H7 (cell line): ENCODE data around the gene ZNF718. TPM values are rescaled to one million over a fixed set of nuclear protein-coding genes. Genes with fewer than 3 reads are reported as not detected.
"Not testable (repeated sequence)": the region's sequence is repeated elsewhere in the genome, so short reads cannot be mapped to it uniquely, and the experiment has no call there.

Source experiments
- DNase-seq: peaks from one replicate; pipeline ENCODE4 v3.0.0; 2012
- H3K27me3 ChIP-seq: 2 replicates; pipeline ENCODE4 v1.6.0; 2011; ENCODE audit warnings: mild to moderate bottlenecking, low read length; ENCODE audit not compliant: control insufficient read depth, insufficient read depth
- H3K36me3 ChIP-seq: replicated peaks from 2 replicates; pipeline ENCODE4 v1.5.1; 2011; ENCODE audit warnings: low read length; ENCODE audit not compliant: control insufficient read depth, insufficient read depth
- H3K4me3 ChIP-seq: 2 replicates; pipeline ENCODE4 v1.5.1; 2011; ENCODE audit warnings: low read depth, mild to moderate bottlenecking, control low read depth, low read length, moderate library complexity; ENCODE audit not compliant: insufficient read depth
- total RNA-seq: library from RNA; depleted of rRNA; stranded (reverse); fragments of >200 nt; shearing (Covaris generic); gene quantifications from 2 replicates; pipeline ENCODE4 v1.2.3, GENCODE V29; 2014; rRNA removed

ZNF718 gene
- total RNA-seq = 12.3 and 13.8 TPM in 2 replicates

GRCh38 chr4:124275-125081 lies at the start of gene ZNF718:
TSS of gene ZNF718 (plus strand) at chr4:124501. CDS start at chr4:124671, 170 bp downstream.
- H3K36me3 ChIP-seq = peaks cover 10% of the 10 kb centered on the region
- H3K4me3 ChIP-seq = peak within 1 kb of the TSS; percentile 90
- no peaks in the 10 kb centered on the region for H3K27me3 ChIP-seq
- peak; percentile 91 for DNase-seq

- no peaks in the 10 kb centered on the region; the same call in 1 of the 2 replicates for H3K36me3 ChIP-seq
- no peak for DNase-seq
- H3K27me3 ChIP-seq = no peaks in the 10 kb centered on the region
- no peak overlapping the region for H3K4me3 ChIP-seq
Measured at GRCh38 chr4:85951-86350, 38.4 kb upstream of the ZNF718 start.

DNA sequence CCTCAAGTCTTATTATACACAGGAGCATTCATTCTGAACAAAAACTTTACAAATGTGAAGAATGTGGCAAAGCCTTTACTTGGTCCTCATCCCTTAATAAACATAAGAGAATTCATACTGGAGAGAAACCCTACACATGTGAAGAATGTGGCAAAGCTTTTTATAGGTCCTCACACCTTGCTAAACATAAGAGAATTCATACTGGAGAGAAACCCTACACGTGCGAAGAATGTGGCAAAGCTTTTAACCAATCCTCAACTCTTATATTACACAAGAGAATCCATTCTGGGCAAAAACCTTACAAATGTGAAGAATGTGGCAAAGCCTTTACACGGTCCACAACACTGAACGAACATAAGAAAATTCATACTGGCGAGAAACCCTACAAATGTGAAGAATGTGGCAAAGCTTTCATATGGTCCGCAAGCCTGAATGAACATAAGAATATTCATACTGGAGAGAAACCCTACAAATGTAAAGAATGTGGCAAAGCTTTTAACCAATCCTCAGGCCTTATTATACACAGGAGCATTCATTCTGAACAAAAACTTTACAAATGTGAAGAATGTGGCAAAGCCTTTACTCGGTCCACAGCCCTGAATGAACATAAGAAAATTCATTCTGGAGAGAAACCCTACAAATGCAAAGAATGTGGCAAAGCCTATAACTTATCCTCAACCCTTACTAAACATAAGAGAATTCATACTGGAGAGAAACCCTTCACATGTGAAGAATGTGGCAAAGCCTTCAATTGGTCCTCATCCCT lies 37.6 kb upstream of the ZNF718 start:
- DNase-seq, H3K27me3 ChIP-seq, H3K4me3 ChIP-seq, H3K36me3 ChIP-seq: not testable (repeated sequence)

- H3K4me3 ChIP-seq = no peak overlapping the region
- DNase-seq = no peak
- H3K27me3 ChIP-seq = no peaks in the 10 kb centered on the region
- no peaks in the 10 kb centered on the region for H3K36me3 ChIP-seq
Measured at GRCh38 chr4:98386-98785, 25.9 kb upstream of the ZNF718 start.

DNA sequence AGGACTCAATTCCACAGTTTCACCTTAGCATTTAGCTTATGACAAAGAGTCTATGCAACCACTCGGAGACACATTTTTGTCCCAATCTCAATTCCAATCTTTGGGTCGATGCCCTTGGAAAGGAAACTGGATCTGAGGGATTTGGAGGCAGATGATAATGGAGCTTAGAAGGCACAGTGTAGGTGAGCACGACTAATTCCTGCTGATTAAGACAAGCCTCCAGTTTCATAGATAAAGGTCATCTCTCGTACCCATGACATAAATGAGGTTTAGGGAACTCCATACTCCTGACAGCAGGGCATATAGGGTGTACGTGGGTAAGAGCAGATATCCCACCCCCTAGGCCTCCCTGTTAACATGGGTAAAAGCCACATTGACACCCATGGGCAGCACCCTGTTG lies 24.4 kb upstream of the ZNF718 start:
- H3K27me3 ChIP-seq = no peaks in the 10 kb centered on the region
- DNase-seq = no peak
- H3K4me3 ChIP-seq = no peak overlapping the region
- no peaks in the 10 kb centered on the region for H3K36me3 ChIP-seq

DNA sequence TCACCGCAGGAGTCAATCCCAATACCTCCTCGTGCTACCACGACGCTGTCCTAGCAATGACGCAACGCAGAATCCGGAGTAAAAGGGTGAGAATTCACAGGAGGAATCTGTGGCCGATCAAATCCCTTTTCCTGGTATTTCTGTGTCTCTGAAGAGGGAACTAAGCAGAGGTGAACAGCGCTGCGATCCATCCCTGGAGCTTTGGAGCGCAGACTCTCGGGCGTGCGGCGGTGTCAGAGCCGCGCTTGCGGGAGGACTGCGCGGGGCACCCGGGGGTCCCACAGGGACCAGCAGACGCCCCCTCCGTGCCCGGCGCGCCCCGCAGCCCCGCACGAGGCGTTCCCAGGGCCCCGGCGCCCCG lies 17.2 kb upstream of the ZNF718 start:
- no peak for DNase-seq
- no peaks in the 10 kb centered on the region for H3K36me3 ChIP-seq
- no peak overlapping the region for H3K4me3 ChIP-seq
- H3K27me3 ChIP-seq = no peaks in the 10 kb centered on the region

DNA sequence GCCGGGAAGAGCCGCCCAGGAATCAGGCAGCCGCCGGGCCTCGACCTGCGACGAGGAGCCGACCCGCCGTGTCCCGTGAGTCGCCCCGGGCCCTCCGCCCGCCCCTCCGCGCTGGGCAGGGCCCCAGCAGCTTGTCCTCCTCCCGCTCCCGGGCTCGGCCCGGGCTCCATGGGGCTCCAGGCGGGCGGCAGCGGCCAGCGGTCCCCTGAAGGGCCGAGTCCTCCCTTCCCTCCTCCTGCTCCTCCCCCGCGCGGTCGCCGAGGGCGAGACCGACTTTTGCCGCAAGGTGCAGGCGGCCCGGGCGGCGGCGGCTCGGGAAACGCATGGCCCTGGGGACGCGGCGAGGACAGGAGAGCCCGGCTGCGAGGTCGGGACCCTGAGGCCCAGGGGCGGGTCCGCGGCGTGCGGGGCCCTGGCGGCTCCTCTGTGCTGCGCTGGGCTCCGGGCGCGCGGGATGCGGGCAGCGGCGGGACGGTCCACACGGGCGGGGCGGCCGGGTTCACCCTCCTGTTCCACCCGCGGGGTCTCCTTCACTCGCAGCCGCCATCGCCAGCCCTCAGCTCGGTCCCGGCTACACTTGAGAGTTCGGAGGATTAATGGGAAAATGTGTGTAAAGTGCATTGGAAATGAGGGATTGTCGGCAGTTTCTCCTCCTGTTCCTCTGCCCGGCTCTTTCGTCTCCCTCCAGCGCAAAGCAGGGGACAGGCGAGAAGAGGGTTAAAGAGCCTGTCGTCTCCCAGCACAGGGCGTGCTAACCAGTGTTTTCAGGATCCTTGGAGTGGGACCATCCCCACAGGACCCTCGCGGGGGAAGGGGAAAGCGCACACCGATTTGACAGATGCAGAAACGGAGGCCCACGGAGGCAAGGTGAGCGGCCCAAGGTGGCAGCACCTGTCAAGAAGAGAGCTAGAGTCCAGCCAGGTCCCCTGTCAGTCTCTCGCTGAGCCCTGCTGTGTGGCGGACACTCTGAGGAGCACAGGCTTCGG lies 16.6 kb upstream of the ZNF718 start:
- peak; percentile 24 for DNase-seq
- H3K36me3 ChIP-seq = no peaks in the 10 kb centered on the region
- H3K27me3 ChIP-seq = no peaks in the 10 kb centered on the region
- no peak overlapping the region for H3K4me3 ChIP-seq

DNA sequence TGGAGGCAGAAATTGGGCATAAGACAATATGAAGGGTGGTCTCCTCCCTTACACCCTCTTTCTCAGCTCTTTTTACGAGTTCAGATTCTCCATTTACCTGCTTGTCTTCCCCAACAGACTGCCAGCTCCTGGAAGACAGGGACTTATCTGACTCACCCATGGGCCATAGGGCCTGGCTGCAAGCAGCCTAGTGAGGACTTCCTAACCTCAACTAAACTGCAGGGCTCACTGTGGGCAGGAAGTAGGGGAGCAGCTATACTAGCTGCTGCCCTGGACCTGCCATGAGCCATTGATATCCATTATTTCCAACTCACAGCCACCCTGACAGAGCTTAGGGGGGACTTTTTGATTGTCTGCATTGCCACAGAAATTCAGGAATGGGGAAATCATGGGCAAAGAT lies 11.5 kb upstream of the ZNF718 start:
- Histone ChIP-seq H3K4me3 (no peak overlapping the region), H3K27me3 (no peaks in the 10 kb centered on the region), H3K36me3 (no peaks in the 10 kb centered on the region)
- DNase-seq = no peak

DNA sequence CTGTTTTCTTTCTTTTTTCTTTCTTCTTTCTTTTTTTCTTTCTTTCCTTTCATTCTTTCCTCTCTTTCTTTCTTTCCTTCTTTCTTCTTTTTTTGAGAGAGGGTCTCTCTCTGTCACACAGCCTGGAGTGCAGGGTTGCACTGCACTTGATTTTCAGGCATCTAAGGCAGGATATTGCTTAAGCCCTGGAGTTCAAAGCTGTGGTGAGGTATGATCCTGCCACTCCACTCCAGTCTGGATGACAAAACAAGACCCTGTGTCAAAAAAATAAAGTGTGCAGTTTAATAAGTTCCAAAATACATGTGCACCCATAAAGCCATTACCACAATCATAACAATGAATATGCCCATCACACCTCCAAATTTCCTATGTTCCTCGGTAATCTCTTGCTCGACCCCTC lies 10.6 kb upstream of the ZNF718 start:
- Histone ChIP-seq H3K4me3 (no peak overlapping the region), H3K36me3 (no peaks in the 10 kb centered on the region), H3K27me3 (no peaks in the 10 kb centered on the region)
- no peak for DNase-seq

- H3K36me3 ChIP-seq = no peaks in the 10 kb centered on the region
- no peak for DNase-seq
- H3K4me3 ChIP-seq = no peak overlapping the region
- no peaks in the 10 kb centered on the region for H3K27me3 ChIP-seq
Measured at GRCh38 chr4:114149-114548, 10.2 kb upstream of the ZNF718 start.

DNA sequence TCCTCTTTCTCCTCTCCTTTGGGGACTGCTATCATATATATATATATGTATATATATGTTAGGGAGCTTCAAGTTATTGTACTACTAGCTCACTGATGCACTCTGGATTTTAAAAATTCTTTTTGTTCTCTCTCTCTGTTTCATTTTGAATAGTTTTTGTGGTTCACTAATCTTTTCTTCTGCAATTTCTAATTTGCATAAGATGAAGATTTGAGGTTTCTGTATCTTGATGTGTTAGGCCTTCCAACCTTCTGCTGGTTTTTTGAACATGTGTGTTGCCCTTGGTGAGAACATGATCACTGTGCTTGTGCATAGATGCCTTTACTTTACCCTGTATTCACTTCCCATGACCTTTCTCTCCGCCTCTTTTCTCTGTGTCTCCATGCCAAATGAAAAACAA lies 7.8 kb upstream of the ZNF718 start:
- Histone ChIP-seq H3K27me3 (no peaks in the 10 kb centered on the region), H3K4me3 (no peak overlapping the region), H3K36me3 (no peaks in the 10 kb centered on the region)
- DNase-seq = no peak

DNA sequence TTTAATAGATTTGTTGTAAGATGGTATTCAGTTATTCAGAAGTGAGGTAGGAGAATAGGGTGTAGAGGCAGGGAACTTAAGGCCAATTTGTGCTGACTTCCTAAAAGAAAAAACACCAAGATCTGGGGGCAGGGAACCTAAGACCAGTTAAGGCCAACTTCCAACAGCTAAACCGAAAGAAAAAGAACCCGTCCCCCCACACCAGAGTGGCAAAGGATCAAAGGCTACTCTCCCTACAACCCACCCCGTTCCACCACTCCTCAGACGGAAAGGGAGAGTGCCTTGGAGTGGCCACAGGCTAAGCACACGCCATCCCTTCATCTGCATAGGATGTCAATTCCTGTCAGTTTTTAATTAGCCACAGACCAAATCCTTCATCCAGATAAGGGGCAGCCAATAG lies 3.7 kb upstream of the ZNF718 start:
- no peak for DNase-seq
- Histone ChIP-seq H3K27me3 (no peaks in the 10 kb centered on the region), H3K36me3 (no peaks in the 10 kb centered on the region), H3K4me3 (no peak overlapping the region)

GRCh38 chr4:121408-122084 lies 2.8 kb upstream of the ZNF718 start:
- no peaks in the 10 kb centered on the region for H3K27me3 ChIP-seq
- H3K36me3 ChIP-seq = no peaks in the 10 kb centered on the region; the same call in 1 of the 2 replicates
- DNase-seq = no peak
- no peak overlapping the region for H3K4me3 ChIP-seq

- peak overlapping the region; percentile 22 for H3K4me3 ChIP-seq
- DNase-seq, H3K27me3 ChIP-seq: not testable (repeated sequence)
Measured at GRCh38 chr4:123922-124274, 403 bp upstream of the ZNF718 start.

More at GRCh38 chr4:123922-124274, 403 bp upstream of the ZNF718 start:
- H3K36me3 ChIP-seq = not testable (repeated sequence)
